HPDE6-E6E7 (cell line): Measurements from ENCODE around the gene TTI1.
"Not testable (repeated sequence)": the region's sequence is repeated elsewhere in the genome, so short reads cannot be mapped to it uniquely, and the experiment has no call there.

Experiments
- DNase-seq: peaks from one replicate; pipeline ENCODE4 v3.0.0; 2011; ENCODE audit warnings: missing footprints; ENCODE audit errors: extremely low spot score

Gene TTI1

DNA sequence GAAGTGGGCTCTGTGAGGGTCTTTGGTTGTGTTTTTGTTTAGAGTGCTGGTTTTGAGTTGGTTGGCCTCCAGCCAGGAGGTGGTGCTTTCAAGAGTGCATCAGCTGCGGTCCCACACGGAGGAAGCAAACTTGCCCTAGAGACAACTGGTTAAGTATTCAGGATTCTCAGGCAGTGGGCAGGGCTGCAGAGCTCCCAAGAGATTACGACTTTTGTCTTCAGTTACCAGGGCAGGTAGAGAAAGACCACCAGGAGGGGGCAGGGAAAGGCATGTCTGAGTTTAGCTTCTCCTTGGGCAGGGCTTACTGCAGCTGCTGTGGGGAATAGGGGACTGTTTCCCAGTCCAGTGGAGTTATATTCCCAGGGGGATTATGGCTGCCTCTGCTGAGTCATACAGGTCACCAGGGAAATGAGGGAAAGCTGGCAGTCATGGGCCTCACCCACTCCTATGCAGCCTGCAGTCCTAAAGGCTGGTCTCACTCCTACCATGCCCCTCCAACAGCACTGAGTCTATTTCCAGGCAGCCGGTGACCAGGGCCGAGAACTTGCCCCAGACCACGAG lies 64.3 kb downstream of the TTI1 start:
- no peak for DNase-seq

DNA sequence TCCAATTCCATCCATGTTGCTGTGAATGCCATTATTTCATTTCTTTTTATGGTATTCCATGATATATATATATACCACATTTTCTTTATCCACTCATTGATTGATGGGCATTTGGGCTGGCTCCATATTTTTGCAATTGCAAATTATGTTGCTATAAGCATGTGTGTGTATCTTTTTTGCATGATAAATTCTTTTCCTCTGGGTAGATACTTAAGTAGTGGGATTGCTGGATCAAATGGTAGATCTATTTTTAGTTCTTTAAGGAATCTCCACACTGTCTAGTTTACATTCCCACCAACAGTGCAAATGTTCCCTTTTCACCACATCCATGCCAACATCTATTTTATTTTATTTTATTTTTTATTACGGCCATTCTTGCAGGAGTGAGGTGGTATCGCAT lies 69.8 kb downstream of the TTI1 start:
- not testable (repeated sequence) for DNase-seq

DNA sequence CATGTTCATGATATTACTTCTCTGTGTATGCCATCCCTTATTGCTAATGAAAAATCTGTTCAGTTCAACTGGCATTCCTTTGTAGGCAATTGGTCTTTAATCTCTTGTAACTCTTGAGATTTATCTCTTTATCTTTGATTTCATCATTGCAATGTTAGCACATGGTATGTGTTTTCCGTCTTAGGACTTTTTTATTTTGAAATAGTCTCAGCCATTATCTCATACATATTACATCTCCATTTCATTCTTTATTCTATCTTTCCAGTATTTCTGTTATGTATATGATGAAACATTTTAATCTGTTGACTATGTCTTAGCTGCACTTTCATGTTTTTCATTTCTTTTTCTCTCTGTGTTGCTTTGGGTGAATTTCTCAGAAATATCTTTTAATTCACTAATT lies 72.2 kb downstream of the TTI1 start:
- no peak for DNase-seq

DNA sequence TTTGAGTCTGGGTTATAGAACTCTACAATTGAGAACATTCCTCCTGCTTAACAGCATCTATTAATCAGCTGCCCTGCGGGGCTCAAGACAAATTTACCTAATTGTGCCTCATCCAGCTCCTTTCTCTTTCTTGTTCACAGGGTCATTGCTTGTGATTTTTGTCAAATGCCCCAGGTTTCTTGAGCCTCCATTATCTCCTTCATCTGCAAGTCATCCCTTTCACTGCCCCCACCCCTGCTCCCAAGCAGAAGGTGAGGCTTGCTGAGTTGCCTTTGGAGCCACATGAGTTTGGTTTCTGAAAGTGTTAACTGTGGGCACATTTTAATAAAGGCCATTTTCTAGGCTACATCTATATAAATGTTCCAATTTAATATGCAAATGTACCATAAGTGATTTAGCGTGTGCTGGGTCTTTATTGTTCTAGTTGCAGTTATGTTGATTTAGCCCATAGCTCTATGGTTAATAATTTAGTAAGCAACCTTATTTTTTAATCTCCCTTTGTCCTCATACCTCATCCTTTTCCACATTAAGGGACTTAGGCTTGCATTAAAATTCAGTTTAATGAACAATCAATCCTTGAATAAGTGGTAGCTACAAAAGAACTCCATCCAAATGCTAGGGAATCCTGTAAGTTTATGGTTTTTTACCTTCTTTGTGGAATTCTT lies 74.3 kb downstream of the TTI1 start:
- DNase-seq, result no peak

DNA sequence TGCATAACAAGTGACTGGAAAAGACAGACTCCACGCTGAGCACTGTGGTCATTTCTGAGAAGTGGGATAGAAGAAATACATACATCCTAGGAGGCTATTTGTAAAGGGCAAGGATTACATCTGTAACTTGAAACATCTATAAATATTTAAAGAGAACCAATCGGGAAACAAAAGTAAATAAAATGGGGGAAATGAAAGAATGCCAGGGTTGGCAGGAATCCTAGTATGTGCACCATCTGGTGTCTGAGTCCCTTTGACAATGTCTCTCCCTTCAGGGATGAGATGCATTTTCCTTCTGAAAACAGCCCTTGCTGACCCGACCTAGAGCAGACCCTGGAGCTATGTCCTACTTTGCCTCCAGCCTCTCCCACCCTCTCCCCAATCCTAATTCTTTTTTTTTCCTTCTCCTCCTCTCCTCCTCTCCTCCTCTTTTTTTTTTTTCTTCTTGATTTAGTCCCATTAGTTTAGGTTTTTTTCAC lies 77.1 kb downstream of the TTI1 start:
- DNase-seq, result no peak

DNA sequence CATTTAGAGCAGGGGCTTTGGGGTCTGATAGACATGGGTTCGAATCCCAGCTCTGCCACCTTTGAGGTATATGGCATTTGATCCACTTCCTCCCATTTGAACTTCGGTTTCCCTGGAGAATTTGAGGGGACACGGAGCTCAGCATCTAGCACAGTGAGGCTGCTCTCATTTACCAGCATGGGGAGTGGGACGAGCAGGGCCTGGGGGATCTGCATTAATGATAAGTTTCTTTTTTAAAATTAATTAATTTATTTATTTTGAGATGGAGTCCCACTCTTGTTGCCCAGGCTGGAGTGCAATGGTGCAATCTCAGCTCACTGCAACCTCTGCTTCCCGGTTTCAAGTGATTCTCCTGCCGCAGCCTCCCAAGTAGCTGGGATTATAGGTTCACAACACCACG lies 77.7 kb downstream of the TTI1 start:
- no peak for DNase-seq

DNA sequence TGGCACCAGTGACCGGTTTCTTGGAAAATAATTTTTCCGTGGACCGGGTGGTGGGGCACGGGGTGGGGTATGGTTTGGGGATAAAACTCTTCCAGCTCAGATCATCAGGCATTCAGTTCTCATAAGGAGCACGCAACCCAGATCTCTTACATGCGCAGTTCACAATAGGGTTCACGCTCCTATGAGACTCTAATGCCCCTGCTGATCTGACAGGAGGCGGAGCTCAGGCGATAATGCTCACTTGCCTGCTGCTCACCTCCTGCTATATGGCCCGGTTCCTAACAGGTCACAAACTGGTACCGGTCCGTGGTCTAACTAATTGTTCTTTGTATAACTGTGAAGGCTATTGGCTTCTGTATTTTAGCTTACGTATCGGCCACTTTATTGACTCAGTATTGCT lies 78.6 kb downstream of the TTI1 start:
- DNase-seq, result no peak

DNA sequence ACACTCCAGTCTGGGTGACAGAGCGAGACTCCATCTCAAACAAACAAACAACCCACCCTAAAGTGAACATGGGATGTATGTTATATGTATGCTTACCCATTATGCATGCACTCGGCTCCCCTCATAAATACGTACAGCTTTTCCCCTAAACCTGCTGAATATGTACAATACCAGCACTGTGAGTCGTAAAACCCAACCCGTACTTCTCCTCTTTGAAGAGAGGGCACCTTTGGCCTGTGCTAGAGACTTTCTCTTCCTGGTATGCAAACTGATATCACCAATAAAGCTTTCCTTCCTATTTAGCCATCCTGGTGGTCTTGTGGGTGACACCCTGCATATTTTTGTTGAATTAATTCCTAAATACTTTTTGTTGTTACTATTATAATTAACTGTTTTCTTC lies 79.1 kb downstream of the TTI1 start:
- DNase-seq, result no peak

DNA sequence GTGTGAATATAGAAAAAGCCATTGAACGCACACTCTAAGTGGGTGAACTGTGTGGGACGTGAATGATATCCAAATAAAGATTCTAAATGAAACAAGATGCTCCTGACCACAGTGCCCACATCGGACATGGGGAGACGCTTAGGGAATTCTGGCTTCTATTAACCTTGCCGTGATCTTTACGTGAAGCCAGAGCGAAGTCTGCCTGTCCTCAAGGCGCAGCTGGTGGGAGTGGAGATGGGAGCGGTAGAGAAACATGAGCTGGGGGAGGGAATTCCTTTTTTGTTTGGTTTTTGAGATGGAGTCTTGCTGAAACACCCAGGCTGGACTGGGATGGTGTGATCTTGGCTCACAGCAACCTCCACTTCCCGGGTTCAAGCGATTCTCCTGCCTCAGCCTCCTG lies 84.3 kb downstream of the TTI1 start:
- DNase-seq, result no peak

DNA sequence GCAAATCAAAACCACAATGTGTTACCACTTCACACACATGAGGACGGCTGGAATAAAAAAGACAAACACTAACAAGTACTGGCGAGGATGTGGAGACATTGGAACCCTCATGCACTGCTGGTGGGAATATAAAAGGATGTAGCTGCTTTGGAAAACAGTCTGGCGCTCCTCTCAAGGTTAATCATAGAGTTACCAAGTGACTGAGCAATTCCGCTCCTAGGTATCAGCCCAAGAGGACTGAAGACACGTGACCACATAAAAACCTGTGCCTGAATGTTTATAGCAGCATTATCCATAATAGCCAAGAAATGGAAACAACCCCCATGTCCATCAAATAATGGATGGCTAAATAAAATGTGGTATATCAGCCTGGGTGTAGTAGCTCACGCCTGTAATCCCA lies 85.3 kb downstream of the TTI1 start:
- DNase-seq, result no peak

DNA sequence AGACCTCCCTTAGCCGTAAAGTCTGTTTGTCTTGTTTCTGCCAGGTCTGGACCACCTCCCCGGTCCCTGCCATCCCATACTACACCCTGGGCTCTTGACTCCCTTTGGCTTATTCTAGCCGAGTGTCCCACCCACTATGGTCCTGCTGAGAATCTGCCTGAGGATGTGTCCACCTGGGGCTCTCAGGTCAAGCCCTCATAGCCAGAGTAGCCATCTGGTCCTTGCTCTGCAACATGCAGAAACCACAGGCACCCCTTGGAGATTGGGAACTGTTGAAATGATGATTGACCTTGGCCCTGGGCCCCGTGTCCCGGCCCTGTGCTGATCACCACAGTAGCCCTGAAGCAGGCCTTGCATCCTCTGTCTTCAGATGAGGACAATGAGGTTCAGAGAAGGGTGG lies 86.3 kb downstream of the TTI1 start:
- no peak for DNase-seq

DNA sequence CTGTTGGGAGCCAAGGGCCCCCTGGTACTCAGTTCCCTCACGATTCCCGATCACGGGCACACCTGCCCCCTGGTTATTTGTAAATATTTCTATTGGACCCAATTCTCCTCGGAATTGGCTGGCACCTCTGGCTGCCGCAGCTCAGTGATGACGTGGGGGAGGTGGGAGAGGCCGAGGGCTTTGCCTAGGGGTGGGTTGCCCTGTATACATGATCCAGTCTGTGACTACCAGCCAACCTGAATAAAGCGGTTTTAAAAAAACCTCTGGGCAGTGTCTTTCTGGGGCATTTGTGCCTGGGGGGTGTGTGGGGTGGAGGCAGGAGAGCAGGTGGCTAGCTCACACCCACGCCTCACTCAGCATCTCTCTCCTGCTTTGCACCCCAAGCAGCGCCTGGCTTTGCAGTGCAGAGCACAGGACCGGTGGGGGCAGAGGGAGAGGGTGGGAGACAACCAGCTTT lies 88.1 kb downstream of the TTI1 start:
- DNase-seq, result no peak

DNA sequence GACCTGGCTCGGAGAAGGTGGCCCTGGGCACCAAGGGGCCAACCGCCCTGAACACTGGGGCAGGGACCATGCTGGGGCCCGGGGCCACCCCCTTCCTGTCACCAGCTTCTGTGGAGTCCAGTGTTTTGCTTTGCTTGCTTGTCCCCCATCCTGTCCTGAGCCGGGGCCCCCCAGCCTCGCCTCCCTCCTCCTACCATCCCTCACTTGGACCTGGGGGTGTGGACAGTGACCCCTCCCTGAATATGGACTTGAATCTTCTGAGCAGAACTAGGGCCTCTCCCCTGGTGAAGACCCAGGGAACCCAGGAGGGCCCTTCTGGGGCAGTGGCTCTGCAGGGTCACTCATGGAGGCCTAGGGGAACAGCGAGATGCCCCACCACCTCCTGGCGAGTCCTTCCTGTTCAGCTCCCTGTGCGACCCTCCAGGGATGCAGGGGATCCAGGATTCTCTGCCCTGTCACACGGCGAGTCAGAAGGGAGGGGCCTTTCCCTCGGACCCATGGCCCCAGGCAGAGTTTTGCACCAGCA lies 88.7 kb downstream of the TTI1 start:
- no peak for DNase-seq

DNA sequence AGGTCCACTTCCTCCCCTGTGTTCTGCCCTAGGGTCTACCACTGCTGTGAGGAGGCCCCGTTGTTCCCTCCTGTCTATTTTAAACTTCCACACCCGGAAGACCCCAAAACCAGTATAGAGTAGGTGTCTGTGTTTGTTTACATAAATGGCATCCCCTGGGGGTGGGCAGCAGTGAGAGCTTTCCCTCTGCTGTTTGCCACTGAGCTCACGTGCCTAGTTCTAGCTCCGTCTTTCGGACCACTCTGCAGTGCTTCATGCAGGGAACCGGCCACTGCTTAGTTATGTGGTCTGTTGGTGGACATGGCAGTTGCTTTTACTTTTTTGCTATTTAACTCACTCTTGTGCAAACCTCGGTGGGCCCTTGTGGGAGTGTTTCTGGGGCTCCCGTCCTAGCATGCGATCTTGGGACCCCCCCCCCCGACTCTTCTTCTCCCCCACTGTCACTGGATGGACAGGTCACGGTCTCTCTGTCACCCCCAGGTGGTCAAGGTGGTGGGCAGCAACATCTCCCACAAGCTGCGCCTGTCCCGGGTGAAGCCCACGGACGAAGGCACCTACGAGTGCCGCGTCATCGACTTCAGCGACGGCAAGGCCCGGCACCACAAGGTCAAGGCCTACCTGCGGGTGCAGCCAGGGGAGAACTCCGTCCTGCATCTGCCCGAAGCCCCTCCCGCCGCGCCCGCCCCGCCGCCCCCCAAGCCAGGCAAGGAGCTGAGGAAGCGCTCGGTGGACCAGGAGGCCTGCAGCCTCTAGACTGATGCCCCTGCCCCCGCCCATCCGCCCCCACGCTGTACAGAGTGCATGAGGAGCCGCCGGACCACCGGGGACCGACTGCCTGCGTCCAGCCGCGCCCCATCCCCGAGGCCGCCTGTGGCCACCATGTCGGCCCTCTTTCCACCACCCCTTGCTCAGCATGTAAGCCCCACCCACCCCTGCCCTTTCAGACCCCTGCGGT lies 89.5 kb downstream of the TTI1 start:
- no peak for DNase-seq

DNA sequence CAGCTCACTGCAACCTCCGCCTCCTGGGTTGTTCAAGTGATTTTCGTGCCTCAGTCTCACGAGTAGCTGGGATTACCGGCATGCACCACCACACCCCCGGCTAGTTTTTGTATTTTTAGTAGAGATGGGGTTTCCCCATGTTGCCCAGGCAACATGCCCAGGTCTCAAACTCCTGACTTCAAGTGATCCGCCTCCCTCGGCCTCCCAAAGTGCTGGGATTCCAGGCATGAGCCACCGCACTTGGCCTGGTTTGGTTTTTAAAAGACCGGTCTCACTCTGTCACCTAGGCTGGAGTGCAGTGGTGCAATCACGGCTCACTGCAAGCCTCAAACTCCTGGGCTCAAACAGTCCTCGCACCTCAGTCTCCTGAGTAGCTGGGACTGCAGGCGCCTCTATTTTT lies 90.2 kb downstream of the TTI1 start:
- DNase-seq, result no peak

DNA sequence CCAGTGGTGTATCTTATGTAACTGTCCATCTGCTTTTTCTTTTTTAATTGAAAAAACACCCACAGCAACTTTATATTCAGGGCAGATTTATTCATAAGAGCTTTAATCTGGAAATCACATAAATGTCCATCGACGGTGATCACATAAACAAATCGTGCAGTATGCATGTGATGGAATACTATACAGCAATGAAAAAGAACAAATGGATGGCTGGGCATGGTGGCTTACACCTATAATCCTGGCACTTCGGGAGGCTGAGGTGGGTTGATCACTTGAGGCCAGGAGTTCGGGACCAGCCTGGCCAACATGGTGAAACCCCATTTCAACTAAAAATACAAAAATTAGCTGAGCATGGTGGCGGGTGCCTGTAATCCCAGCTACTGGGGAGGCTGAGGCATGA lies 91.3 kb downstream of the TTI1 start:
- no peak for DNase-seq

DNA sequence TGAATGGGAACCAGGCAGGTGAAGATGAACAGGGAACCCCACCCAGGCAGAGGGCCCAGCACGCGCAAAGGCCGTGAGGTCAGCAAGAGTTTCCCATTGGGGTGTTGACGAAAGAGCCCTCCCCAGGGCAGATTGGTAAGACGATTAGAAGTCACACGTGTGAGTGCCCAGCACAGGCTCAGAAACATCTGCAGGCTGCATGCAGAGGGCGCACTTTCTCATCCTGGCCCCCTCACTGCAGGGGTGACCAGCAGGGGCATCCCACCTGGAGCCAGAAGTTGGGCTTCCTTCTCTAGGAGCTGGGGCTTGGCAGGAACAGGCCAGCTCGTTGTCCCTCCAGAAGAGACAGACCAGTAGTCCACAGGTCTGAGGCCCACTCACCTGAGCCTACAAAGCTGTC lies 91.9 kb downstream of the TTI1 start:
- DNase-seq, result no peak

DNA sequence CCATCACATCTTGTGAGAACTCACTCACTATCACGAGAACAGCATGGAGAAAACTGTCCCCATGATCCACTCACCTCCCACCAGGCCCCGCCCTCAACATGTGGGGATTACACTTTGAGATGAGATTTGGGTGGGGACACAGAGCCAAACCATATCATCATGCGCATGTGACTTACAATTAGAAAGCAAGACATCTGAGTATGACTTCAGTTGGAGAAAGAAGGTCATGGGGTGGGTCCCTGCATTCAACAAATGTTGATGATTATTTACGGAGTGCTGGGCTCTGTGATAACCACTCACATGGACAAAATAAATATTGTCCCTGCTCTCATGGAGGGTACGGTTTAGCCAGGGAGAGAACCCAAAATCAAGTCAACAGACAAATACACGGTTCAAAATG lies 92.4 kb downstream of the TTI1 start:
- DNase-seq, result no peak

DNA sequence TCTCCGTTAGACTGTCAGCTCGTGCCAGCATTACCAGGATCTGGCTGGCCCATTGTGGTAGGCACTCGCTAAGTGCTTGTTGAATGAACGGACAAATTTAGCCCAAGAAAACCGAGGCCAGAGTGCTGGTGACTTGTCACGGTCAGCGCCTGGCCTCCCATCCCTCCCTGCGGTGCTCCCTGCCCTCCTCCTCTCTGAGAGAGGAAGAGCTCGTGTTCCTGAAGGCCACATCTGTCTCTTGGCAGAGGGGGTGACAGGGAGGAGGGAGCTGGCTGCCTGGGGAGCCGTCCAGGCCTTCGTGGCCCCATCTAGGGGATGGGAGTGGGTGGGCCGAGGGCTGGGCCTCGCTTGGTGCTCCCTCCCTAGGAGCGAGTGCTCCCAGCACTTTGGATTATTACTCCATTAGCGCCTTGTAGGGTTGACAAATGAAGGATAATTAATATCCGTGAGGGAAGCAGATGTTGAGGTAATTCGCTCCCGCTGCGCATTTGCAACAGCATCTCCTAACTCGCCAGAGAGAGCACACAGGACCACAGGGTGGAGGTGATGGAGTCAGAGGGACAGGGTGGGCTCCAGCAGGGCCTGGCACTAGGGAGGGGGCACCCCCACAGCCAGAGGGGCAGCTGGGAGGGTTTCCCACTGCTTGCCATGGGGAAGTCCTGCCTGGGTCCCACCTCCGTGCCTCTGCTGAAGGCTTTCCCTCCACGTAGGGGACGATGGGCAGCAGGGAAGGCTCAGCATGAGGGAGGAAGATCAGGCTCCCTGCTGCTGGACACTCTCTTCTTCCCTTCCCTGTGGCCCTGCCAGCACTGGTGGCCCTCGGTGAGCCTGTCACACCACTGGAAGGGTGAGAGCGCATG lies 93.3 kb downstream of the TTI1 start:
- no peak for DNase-seq

DNA sequence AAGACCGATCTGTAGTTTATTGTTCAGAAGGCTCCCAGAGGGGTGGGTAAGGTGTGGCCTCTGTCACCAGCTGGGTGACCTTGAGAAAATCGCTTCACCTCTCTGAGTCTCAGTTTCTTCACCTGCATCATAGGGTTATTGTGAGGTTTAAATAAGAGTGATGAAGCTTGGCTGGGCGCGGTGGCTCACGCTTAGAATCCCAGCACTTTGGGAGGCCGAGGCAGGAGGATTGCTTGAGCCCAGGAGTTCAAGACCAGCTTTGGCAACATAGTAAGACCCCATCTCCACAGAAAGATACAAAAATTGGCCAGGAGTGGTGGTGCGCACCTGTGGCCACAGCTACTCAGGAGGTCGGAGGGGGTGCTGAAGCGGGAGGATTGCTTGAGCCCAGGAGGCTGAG lies 94.3 kb downstream of the TTI1 start:
- no peak for DNase-seq

DNA sequence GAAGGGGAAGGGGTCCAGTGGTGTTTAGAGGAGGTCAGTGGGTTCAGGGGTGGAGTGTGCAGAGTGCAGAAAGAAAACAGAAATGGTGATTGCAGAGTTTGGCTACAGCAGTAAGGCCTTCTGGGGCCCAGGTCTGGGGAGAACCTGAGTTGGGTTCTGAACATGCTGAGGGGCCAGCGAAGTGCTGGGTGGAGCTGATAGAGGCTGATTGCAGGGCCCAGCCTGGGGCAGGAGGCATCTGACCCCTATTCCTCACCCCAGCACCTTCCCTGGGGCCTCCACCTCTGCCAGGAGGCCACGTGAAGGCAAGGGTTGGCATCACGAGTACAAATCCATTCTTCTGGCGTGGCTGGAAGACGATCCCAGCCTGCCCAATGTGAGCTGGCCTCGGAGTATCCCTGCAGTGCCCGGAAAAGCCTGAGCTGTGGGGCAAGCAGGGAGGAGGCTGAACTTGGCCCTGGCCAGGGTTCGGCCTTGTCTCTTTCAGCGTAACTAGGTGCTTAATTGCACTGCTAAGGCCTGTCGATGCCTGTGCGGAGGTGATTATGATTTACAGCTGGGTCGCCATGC lies 95.0 kb downstream of the TTI1 start:
- DNase-seq, result no peak
